HK-2 (cell line): ENCODE measurements around the gene DBH.

Source experiments
- DNase-seq: peaks from one replicate; pipeline ENCODE4 v3.0.0-alpha.2; 2018; ENCODE audit not compliant: unreplicated experiment

DBH gene

DNA sequence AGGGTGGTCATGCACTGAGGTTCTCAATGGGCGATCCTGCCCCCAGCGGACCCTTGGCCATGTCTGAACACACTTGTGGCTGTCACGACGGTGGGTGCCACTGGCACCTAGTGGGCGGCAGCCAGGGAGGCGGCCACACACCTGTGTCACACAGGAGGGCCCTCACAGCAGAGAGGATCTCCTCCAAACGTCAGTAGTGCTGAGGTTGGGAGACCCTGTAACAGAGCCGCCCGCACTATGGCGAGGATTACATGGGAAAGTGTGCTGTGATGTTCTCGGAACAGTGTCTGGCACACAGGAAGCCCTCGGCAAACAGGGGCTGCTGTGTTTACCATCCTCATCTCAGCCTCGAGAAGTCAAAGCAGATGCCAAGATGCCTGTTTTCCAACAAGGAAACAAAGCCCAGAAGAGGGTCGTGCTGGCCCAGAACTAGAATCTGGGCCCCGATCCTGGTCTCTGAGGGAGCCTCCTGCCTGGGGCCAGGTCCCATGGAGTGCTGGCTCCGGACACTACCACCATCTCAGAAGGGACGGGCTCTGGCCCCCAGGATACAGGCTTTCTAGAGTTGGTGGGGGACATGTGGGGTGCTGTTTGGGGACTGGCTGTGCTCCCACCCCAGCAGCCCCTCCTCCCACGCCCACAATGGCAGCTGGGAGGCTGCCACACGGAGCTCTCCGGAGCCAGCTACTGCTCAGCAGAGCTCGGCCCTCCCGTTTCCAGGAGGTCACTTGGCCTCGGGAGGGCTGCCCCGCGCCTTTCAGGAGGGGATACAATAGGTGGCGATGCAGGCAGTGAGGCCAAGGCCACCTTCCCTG, 48.2 kb downstream of the DBH start:
- no peak for DNase-seq

DNA sequence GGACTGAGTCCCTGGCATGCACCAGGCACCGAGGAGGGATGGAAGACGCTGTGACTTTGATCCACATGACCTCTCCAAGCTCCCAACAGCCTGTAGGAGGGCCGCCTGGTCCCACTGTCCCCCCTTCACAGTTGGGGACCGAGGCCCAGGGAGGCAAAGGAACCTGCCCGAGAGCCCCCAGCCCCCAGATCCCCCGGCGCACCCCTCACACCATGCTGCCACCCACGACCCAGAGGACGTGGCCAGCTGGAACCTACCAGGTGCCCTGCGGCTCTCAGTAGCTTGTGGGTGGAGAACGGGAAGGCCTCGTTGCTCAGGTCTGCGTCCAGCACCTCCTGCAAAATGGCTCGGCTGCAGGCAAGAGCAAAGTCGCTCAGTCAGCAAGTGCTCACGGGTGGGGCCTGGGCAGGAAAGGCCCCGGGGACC, 48.8 kb downstream of the DBH start:
- DNase-seq, result no peak

DNA sequence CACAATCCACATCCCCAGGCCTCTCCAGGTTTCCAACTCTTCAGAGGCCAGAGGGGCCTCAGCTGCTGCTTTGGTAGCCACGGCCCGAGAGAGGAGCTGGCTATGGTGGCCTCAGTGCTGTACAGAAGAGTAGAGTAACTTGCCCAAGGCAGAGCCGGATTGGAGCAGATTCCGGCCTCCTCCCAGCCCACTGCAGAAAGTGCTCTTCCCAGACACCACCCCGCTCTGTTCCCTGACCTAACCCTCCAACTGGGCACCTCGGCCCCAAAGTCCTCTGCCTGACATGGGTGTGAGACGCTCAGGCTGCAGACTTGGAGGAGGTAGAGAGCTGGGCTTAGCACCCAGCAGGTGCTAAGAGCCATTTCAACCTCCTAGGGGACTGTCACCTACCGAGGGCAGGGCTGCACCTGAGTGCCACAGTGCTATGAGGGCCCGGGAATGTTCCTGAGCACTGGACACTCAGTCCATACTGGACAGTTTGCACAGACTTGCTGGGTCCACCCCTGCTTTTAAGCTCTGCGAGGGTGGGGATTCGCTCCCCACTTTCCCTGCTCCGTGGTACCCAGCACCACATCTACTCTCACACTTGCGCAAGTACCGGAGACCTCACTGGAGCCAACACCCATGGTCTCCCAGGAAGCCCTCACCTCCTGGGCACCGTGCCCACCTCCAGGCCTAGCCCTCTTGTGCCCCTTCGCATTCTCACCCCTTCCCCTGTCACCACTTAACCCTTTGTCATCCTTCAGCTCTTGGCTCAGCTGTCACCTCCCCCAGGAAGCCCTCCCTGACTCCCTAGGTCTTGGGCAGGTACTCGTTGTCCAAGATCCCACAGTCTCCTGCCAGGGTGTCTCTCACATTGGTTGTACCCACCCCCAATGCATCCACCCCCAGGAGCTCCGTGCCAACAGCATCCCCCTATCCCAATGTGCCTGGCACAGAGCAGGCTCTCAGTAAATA, 49.8 kb downstream of the DBH start:
- DNase-seq, result no peak

DNA sequence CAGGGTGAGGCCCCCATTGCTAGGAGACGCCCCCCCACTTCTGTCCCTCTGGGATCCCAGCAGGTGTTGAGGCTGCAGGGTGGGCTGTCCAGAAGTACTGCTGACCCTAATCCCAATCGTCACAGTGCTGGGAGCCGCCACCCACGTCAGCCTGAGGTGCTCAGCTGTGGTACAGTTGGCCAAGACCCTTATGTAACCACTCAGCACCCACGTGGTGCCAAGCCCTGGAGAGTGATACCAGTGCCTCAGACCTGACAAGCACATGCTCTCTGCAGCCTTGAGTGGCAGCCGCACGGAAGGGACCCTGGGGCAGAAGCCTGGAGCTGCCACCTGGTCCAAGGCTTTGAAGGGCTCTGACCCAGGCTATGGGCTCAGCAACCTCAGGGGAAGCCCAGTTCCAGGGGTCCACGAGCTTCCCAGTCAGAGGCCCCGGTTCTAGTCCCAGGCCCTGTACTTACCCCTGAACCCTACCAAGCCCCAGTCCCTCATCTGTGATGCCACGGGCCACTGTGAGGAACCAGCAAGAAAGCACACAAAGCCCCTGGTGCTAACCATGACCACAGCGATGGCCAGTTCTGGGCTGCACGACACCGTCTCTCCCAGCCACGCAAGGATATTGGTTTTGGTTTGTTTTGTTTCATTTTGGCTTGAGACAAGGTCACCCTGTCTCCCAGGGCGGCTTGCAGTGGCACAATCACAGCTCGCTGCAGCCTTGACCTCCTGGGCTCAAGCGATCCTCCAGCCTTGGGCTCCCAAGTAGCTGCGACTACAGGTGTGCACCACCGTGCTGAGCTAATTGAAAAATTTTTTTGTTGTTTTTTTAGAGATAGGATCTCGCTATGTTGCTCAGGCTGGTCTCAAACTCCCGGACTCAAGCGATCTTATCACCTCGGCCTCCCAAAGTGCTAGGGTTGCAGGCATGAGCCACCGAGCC, 50.7 kb downstream of the DBH start:
- no peak for DNase-seq

DNA sequence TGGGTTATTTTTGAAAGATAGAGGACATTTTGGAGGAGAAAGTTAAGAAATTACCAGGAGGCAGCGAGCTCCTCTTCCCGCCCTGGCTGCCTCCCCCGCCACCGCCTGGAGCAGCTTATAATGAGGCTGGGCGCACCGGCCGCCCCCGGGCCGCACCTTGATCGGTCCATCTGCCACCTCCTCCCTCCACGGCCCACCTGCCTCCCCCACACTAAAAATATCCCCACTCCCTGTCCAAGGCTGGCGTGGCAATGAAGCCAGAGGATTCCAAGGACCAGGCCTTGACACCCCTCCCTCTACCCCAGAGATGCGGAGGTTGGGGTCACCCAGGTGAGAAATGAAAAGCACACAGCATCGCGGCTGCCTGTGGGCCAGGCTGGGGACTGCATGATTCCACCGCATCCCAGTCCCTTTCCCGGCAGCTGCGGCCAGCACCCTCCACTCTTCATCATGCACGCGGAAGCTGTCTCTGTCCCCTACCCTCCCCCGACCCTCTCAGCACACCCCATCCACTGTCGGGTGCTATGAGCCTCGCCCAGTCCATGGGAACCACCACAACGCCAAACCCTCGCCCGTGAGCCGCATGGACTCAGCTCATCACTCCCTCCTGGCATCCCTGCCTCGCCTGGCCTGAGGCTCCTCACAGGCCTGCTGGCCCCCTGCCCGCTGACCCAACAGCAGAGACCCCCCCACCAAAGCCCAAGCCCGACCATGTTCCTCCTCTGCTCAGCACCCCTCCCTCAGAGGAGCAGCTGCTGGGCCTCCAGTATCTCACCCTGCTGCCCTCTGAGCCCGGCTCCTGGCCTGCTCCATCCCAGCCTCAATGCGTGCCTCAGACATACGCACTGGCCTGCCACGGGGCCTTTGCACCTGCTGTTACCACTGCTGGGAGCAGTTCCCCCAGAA, 51.9 kb downstream of the DBH start:
- DNase-seq, result no peak

DNA sequence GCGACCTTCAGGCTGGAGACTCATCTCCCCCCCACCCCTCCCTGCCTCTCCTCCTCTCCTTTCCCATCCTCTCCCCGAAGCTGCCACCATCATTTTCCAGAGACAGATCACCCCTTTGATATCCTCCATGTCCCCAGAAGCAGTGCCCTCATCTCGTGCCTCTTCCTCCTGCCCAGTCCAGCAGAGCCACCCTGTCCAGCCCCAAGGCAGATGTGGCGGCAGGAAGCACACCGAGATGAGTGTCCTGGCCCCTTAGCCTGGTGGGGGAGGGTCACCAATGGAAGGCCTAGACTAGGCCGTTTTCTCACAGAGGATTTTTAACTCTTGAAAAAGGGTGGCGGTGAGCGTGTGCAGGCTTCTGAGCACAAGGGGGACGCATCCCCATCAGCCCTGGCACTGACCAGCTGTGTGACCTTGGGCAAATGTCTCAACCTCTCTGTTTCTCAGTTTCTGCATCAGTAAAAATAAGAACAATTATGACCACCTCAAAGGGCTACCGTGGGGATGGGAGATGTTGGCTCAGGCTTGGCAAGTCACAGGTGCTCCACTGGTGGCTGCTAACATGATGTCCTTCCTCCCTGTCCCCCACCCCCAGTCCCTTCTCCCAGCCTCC, 53.1 kb downstream of the DBH start:
- DNase-seq, result no peak

DNA sequence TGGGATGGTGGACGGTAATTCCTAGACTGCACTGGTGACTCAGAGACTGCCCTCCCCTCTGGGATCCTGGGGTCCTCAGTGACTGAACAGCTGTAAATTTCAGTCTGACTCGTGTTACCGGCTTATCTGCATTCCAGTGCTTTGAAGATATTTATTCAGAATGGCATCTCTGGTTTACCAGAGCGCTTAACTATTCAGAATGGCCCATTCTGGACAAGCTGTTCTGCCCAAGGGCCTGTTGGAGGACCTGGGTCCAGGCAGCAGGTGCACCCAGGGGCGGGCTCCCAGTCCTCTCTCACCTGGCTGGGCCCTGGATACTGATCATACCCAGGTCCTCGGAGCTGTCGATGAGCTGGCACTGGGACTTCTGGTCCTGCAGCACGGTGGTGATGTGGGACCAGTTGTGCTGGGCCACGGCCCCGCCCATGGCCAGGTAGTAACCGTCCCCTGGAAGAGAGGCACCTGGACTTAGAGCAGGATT, 54.0 kb downstream of the DBH start:
- DNase-seq, result no peak

DNA sequence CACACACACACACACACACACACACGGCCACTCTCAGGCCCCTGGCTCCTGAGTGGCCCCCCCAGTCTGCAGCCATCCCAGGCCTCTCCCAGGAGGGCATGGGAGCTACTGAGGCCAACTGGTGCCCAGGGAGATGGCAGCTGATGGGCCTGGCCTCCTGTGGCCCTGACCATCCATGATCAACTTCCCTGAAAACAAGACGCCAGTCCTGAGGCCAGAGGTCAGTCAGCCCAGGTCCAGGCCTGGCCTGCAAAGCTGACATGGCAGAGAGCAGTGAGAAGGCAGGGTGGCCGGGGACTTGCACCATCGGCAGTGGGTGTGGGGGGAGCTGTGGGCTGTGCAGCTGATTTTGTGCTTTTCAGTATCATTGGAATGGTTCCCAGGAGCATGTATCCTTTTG, 55.0 kb downstream of the DBH start:
- DNase-seq, result no peak

DNA sequence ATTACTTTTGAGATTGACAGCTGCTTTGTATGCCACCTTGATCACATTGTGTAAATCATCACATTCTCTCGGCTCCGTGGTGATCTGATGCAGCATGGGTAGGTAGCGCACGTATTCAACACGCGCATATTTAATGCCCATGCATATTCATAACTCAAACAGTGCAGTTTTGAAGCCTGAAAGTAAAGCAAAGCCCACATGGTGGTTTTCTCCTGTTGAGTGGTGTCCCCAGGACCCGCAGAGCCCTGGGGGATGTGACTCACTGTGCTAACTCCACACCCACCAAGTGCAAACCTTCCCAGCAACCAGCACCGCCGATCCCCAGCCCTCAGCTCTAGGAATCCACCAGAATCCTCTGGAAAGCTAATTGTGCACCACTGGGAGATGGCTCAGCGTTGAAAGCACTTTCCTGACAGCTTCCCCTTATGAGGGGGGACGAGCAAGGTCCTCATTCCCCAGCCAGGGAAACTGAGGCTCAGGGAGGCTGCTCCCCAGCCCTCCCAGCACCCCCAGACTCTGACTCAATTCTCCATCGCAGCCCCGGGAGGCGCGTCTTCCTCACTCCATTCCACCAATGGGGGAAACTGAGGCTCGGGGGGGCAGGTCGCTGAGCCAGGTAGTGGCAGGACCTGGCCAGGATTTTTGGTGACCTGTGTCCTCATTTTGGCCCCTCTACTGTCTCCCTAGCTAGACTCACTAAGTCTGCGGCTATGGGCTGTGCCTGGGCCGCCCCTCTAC, 55.6 kb downstream of the DBH start:
- DNase-seq, result no peak

DNA sequence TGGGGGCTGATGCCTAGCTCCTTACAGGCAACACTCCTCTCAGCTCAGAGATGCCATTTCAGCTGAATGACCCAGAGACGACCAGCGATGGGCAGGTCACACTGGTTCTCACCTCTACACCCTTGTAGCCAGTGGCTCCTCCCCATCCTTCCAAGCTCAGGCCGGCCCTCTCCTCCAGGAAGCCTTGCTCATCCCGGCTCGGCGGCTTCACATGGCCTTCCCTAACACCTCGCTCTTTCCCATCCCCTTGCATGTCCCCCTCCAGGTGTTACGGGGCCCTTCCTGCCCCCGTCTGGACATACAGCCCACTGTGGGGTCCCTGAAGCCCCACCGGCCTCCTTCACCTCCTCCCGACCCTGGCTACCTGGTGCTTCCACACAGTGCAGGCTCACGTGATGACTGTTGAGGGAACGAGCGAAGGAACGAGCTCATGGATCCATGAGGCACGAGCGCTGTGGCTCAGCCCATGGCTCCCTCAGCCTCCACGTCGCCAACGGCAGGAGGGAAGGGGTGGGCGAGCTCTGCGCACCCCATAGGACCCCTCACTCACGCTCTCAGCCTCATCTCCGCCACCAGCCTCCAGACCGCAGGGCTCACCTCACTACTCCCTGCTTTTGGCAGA, 56.3 kb downstream of the DBH start:
- no peak for DNase-seq

DNA sequence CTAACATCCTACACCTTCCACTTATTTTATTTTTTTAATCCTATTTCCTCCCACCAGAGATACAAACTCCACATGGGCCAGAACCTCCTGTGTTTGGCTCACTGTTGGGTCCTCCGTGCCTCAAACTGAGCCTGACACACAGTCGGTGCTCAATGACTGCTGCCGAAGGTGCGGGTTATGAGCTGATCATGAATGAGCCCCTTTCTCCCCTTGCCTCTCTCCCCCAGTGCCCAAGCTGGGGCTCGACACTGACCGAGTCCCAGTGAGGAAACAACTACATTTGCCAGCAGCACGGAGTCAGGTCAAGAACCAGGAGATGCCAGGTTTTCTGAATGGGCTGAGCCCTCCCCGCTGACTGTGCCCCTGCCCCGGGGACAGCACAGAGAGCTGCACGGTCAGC, 57.0 kb downstream of the DBH start:
- no peak for DNase-seq

DNA sequence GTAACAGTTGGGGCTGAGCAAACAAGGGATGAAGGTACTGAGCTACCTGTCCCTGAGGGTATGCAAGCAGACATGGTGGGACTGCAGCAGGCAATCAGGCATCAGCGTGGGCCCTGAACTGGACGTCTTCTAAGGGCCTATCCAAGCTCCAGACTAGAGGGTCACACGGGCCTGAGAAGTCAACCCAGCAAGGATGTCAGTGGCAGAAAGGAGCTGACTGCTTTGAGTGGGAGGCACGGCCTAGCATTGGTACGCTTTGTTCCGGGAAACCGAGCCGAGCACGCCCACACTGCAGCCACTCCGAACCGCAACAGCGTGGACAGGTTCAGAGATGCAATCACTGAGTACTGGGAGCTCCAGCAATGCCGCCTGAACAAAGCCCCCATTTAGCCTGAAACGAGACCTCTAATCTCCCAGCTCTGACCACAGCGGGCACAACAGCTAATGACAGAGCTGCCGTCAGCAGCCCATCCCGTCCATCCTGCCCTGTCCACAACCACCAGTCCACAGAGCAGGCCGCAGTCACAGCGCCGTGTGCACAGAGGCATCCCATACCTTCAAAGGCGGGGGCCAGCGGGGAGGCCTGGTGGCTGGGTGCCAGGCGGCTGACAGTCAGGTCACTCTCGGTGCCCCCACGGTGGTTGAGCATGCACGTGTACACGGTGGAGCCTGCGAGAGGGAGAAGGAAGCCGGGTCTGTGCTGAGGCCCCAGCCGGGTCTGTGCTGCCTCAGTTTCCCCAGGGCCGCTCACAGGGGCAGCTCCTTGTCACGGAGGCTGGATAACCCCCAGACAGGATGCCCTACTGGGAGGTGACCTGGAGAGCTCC, 57.8 kb downstream of the DBH start:
- DNase-seq, result no peak

DNA sequence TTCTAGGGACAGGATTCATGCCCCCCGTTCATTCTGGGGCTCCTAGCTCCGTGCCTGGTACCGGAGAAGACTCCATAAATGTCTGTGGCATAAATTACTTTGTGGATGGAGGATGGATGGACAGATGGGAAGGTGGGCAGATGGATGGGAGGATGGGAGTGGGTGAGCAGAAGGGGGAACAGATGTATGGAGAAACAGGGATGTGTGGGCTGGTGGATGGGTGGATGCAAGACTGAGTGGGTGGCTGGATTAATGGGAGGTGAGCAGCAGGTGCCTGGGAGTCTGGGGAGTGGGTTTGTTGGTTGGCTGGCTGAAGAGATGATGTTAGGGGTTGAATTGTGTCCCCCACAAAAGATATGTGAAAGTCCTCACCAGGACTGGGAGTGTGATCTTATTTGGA, 58.5 kb downstream of the DBH start:
- DNase-seq, result no peak

DNA sequence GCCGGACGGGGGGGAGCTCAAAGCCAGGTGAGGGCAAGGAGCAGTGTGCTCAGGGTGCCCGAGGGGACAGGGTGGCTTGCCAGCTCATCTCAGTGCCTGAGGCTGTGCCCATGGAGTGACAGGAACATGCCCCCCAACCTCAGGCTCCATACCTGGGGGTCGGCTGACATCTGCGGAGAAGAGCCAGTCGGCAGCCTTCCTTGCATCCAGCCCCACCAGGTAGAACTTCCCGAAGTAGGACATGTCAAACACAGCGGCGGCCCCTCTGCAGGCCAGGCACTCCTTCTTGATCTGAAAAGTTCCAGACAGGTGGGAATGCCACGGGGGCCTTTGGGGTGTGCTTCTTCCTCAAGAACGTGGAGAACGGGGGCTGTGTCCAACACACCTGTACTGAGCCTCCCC, 59.9 kb downstream of the DBH start:
- DNase-seq, result no peak

DNA sequence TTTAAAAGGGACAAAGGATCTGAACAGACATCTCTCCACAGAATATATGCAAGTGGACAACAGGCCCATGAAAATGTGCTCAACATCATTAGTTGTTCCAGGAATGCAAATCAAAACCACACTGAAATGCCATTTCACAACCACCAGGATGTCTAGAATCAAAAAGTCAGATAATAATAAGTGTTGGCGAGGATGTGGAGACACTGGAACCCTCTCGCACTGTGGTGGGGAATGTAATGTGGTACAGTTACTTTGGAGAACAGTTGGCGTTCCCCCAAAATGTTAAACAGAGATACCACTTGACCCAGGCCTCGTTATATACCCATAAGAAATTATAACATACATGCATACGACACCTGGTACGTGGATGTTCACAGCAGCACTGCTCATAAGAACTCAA, 63.4 kb downstream of the DBH start:
- DNase-seq, result no peak

DNA sequence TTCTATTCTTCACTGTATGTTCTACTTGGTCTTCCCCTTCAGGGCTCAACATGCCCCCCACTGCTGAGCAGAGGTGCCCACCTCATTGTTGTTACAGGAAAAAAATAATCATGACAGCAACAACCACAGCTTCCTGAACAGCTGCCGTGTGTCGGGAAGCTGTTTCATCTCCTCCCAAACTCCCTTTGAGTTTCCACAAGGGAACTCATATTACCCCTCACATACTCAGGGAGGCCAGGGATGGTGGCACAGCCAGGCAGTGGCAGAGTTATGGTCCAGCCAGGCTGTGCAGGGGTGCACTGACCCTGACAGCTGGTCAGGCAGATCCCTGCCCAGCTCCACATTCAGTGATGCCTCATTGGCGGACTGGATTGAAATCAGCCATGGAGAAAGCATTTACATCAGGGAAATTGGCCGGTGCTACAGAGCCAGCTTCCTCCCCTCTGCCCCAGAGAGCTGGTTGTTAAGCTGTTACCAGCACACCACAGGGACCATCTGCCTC, 64.7 kb downstream of the DBH start:
- no peak for DNase-seq

DNA sequence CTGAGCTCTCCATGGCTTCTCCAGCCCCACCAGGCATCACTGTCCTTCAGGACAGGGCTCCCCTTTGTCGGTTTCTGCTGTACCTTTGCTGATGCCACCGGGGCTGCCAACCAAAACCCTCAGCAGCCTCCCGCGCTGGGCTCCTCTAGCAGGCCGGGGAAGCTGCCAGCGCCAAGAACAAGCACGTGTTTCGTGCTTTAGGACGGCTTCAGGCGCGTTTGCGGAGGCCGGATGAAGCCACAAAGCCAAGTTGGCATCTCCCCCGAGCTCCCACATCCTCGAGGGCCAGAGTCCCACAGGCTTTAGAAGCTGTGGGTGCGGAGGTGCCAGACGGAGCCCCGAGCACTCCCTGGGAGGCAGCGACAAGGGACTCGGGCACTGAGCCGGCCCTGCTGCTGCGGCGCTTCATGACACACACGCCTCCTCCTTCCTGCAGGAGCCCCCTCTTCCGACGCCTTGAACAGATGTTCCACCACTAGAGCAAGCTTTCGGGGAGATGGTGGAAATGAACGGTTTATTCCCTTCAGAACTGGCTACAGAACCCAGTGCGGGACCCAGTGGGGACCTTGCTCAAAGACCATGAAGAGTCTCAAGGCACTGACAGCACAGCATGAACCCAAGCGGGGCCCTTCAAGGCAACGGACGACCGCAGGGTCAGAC, 65.3 kb downstream of the DBH start:
- DNase-seq, result no peak
